Body of pancreas (tissue), 4 donors: ENCODE measurements around the gene GLB1L2. TPM values are rescaled to one million over a fixed set of nuclear protein-coding genes. Genes with fewer than 3 reads are reported as not detected.
A peak's percentile ranks its signal among the peaks of the same experiment; 100 is the strongest.
"Not testable (repeated sequence)": the region's sequence is repeated elsewhere in the genome, so short reads cannot be mapped to it uniquely, and the experiment has no call there.

Source experiments
- ATAC-seq: fragments of 150-250 bp; one replicate; pipeline ENCODE4 v1.9.1; 2016
- DNase-seq, 4 donors: peaks; one replicate each; pipeline ENCODE4 v3.0.0-alpha.2; 2019
- H3K27ac ChIP-seq, 4 donors: fragments of 200-600 bp; sonication (generic); 1 replicate in 3 of 4; 2 replicates in 1 of 4; pipeline versions ENCODE4 v1.5.1 to v1.6.1; 2016 to 2019; ENCODE audit warnings: mild to moderate bottlenecking in 1 of 4, mixed read lengths in 1 of 4, moderate library complexity in 1 of 4
- H3K27me3 ChIP-seq, 2 donors: fragments of 200-600 bp; sonication (generic); one replicate each; pipeline ENCODE4 v1.6.0; 2016; ENCODE audit warnings: mild to moderate bottlenecking in 1 of 2
- H3K36me3 ChIP-seq, 2 donors: fragments of 200-600 bp; sonication (generic); replicated peaks in 1 of 2; 2 replicates each; pipeline ENCODE4 v1.5.1; 2016; ENCODE audit warnings: low read depth in 2 of 2; ENCODE audit not compliant: insufficient read depth in 1 of 2
- H3K4me1 ChIP-seq: fragments of 200-600 bp; sonication (generic); one replicate; pipeline ENCODE4 v1.6.0; 2016
- H3K4me3 ChIP-seq, 2 donors: fragments of 200-600 bp; sonication (generic); 1 replicate in 1 of 2; 2 replicates in 1 of 2; pipeline ENCODE4 v1.5.1; 2016 to 2019
- H3K9me3 ChIP-seq, 3 donors: fragments of 200-600 bp; sonication (generic); 1 replicate in 2 of 3; 2 replicates in 1 of 3; pipeline ENCODE4 v1.5.1; 2016
- POLR2A ChIP-seq, 3 donors: fragments of 450-650 bp; IDR thresholded peaks; one replicate each; pipeline ENCODE4 v1.6.1; 2016; ENCODE audit warnings: antibody characterized with exemption in 3 of 3, mild to moderate bottlenecking in 2 of 3
- WGBS, 2 donors: methylation state at CpG; one replicate each; pipeline ENCODE4 v1.1.5; 2017; 5-methylcytosine and 5-hydroxymethylcytosine counted together
- intact Hi-C: fragments of 100-400 bp; cut with DNase I; formaldehyde crosslinking; loops from one replicate; pipeline ENCODE4 v1.15.1; 2023
- total RNA-seq, 2 donors: library from RNA; depleted of rRNA; stranded (reverse); fragments of >200 nt; gene quantifications; one replicate each; pipeline ENCODE4 v1.1.0, GENCODE V29; 2016
- TF ChIP-seq, protein P1 (sequence below), 7 experiments: fragments of 450-650 bp in 4 of 7; fragments of 200-600 bp in 3 of 7; sonication (generic) in 3 of 7; IDR thresholded peaks; one replicate each; pipeline ENCODE4 v1.5.1; 2016 to 2019; ENCODE audit warnings: antibody characterized with exemption in 7 of 7

Gene GLB1L2
- total RNA-seq: 10 to 100 TPM in 1 of 2 donors, 1 to 10 TPM in 1; 9.1 to 10.9 TPM

GRCh38 chr11:134331354-134332188 lies at the start of gene GLB1L2:
TSS of gene GLB1L2 (plus strand) at chr11:134331988. CDS start at chr11:134332062, 74 bp downstream.
- Histone ChIP-seq H3K4me1 (peaks cover 20% of the 10 kb centered on the region), H3K4me3 (peak within 1 kb of the TSS; percentile 30 to 60), H3K27me3 (no peaks in the 10 kb centered on the region), H3K9me3 (no peaks in the 10 kb centered on the region), H3K27ac (no peak within 1 kb of the TSS), H3K36me3 (no peaks in the 10 kb centered on the region)
- intact Hi-C loops: no loop called here
- peak; percentile 94 for ATAC-seq
- TF ChIP-seq, protein P1, sequence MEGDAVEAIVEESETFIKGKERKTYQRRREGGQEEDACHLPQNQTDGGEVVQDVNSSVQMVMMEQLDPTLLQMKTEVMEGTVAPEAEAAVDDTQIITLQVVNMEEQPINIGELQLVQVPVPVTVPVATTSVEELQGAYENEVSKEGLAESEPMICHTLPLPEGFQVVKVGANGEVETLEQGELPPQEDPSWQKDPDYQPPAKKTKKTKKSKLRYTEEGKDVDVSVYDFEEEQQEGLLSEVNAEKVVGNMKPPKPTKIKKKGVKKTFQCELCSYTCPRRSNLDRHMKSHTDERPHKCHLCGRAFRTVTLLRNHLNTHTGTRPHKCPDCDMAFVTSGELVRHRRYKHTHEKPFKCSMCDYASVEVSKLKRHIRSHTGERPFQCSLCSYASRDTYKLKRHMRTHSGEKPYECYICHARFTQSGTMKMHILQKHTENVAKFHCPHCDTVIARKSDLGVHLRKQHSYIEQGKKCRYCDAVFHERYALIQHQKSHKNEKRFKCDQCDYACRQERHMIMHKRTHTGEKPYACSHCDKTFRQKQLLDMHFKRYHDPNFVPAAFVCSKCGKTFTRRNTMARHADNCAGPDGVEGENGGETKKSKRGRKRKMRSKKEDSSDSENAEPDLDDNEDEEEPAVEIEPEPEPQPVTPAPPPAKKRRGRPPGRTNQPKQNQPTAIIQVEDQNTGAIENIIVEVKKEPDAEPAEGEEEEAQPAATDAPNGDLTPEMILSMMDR (IDR thresholded peaks at IDR 0.05): no peak
- TF ChIP-seq POLR2A (IDR thresholded peaks at IDR 0.05): peak in 1 of 3 donors; percentile 5
- DNase-seq: peak; percentile 82 to 86 (median 84)
- 1% methylated on average over 4 to 54 of the region's 80 CpGs for WGBS, 2 donors

DNA sequence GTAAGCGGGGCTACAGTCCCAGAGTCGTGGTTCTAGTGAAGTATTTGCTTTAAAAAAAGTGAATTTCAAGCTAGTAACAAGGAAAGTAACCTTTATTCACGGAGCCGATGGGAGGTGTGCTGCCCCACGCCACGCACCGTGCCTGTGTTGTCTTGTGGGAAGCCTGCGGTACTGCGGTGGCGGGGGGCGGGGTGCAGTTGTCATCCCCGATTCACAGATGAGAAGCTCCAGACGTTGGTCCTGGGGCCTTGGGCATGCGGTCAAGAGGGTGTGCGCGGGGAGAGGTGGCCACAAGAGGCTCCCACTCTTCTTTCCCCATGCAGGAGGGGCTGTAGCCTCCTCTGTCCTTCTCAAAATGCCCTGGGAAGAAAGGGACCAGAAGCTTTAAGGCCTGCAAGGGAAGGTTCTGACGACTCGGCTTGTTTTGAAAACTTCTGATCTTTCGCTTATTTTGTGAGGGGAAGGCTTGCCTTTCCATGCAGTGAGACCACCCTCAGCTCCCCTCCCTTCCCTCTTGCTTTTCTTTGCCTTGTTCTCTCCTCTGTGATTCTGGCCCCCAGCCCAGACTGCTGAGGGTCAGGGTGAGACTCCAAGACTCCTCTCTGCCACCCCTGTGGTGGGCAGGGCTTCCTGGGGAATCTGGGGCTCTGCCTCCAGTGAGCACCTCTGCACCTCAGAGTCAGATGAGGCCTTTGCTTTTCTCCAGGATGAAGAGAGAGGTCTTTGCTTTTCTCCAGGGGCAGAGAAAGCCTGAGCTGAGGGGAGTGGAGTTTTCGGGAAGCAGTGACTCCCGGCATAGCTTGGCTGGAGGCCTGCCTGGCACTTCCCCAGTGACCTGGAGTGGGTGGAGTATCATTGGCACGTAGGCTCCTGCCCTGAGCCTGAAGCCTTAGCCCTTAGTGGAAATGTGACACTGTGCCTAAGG lies 49.4 kb upstream of the GLB1L2 start:
- Histone ChIP-seq H3K36me3 (no peaks in the 10 kb centered on the region), H3K9me3 (no peaks in the 10 kb centered on the region), H3K4me1 (no peaks in the 10 kb centered on the region), H3K27me3 (peaks cover 0 to 4% of the 10 kb centered on the region in 2 donors), H3K4me3 (no peak overlapping the region), H3K27ac (no peak overlapping the region)
- DNase-seq (no peak), ATAC-seq (no peak)
- 74 to 75% methylated on average over 20 to 22 of the region's 22 CpGs for WGBS, 2 donors
- intact Hi-C loops: no loop called here
- TF ChIP-seq POLR2A (IDR thresholded peaks at IDR 0.05): no peak
- TF ChIP-seq, protein P1 (IDR thresholded peaks at IDR 0.05): no peak

DNA sequence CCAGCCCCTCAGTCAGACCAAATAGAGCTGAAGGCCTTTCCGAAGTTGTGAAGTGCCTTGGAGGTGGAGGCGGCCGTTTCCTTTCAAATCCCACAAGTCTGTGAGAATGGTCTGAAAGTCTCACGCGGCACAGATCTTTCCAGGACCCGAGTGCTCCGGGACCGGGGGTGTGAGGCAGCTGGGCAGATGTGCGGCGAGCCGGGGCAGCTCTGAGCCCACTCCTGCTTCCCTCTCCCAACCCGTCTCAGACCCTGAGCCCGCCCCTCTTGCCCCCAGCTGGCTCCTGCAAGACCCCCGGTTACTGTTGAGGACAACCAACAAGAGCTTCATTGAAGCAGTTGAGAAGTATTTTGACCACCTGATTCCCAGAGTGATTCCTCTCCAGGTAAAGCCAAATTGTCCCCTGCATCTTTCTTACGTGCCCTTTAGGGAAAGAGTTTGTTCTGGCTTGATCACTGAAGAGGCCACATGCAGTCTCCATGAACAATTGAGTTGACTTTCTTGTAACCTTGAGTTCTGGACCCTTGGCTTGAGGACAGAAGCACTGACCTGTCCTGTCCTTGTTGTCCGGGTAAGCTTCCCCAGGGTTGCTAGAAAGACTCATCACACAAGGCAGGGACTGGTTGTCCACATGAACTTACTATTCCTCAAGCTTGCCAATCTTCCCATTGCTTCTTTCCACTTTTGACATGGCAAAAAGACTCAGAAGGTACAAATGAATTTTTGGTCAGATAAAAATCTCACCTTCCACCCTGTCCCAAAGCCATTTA lies 48.1 kb upstream of the GLB1L2 start:
- H3K27ac ChIP-seq: no peak overlapping the region
- DNase-seq: no peak

GRCh38 chr11:134284349-134284748 lies 47.4 kb upstream of the GLB1L2 start:
- 87 to 89% methylated on average over 5 of the region's 5 CpGs for WGBS, 2 donors
- H3K36me3 ChIP-seq, ATAC-seq, H3K27ac ChIP-seq, H3K4me3 ChIP-seq, intact Hi-C loops, H3K4me1 ChIP-seq, H3K27me3 ChIP-seq, H3K9me3 ChIP-seq, DNase-seq: not testable (repeated sequence)

More for the DNA sequence above, 48.1 kb upstream of the GLB1L2 start:
- H3K4me1 ChIP-seq: no peaks in the 10 kb centered on the region
- no peaks in the 10 kb centered on the region for H3K27me3 ChIP-seq
- no peak for ATAC-seq
- H3K4me3 ChIP-seq: no peak overlapping the region
- TF ChIP-seq POLR2A (IDR thresholded peaks at IDR 0.05): no peak
- TF ChIP-seq, protein P1 (IDR thresholded peaks at IDR 0.05): no peak
- no peaks in the 10 kb centered on the region for H3K9me3 ChIP-seq
- intact Hi-C loops: no loop called here
- H3K36me3 ChIP-seq: no peaks in the 10 kb centered on the region
- WGBS, 2 donors: 78 to 81% methylated on average over 16 of the region's 16 CpGs
